CD4-positive, CD25-positive, alpha-beta regulatory T cell (primary cell): ENCODE results near the gene GRM8. TPM values are rescaled to one million over a fixed set of nuclear protein-coding genes. Genes with fewer than 3 reads are reported as not detected.

Source experiments
- ATAC-seq, 2 donors: fragments of 150-1000 bp; cut with Tn5 transposase; one replicate each; pipeline ENCODE4 v1.10.0; 2021; ENCODE audit warnings: low read depth in 2 of 2, moderate number of reproducible peaks in 2 of 2, moderate library complexity in 1 of 2
- DNase-seq, 3 donors: peaks; one replicate each; pipeline versions ENCODE4 v3.0.0 to v3.0.0-alpha.2; 2012 to 2022; ENCODE audit warnings: mixed read lengths in 1 of 3
- H3K27ac ChIP-seq: one replicate; pipeline ENCODE4 v1.7.0; 2013; ENCODE audit warnings: mild to moderate bottlenecking, low read length; ENCODE audit not compliant: insufficient read depth, poor library complexity, severe bottlenecking
- H3K27me3 ChIP-seq: one replicate; pipeline ENCODE4 v1.7.0; 2013; ENCODE audit warnings: low read length; ENCODE audit not compliant: control insufficient read depth, insufficient read depth
- H3K36me3 ChIP-seq: one replicate; pipeline ENCODE4 v1.7.0; 2013; ENCODE audit warnings: mild to moderate bottlenecking, low read length, moderate library complexity; ENCODE audit not compliant: control insufficient read depth, insufficient read depth
- H3K4me1 ChIP-seq: 2 replicates; pipeline ENCODE4 v1.7.0; 2013; ENCODE audit warnings: mild to moderate bottlenecking, low read length; ENCODE audit not compliant: insufficient read depth, control insufficient read depth, poor library complexity, severe bottlenecking
- H3K4me3 ChIP-seq: one replicate; pipeline ENCODE4 v1.7.0; 2013; ENCODE audit warnings: low read depth, mild to moderate bottlenecking, low read length, moderate library complexity
- H3K9me3 ChIP-seq, 2 experiments: 1 replicate in 1 of 2; 2 replicates in 1 of 2; pipeline ENCODE4 v1.7.0; 2013; ENCODE audit warnings: low read length in 2 of 2, mild to moderate bottlenecking in 1 of 2, moderate library complexity in 1 of 2; ENCODE audit not compliant: control insufficient read depth in 2 of 2
- H3K27ac Mint-ChIP-seq, 3 donors: one replicate each; pipeline ENCODE4 v1.8.0; 2020 to 2022; ENCODE audit warnings: mild to moderate bottlenecking in 3 of 3, mixed read lengths in 3 of 3, moderate library complexity in 2 of 3
- H3K27me3 Mint-ChIP-seq: one replicate; pipeline ENCODE4 v1.8.0; 2022; ENCODE audit warnings: mild to moderate bottlenecking, mixed read lengths
- H3K36me3 Mint-ChIP-seq: one replicate; pipeline ENCODE4 v1.8.0; 2020; ENCODE audit warnings: mixed read lengths
- H3K4me1 Mint-ChIP-seq, 4 donors: one replicate each; pipeline ENCODE4 v1.8.0; 2020 to 2022; ENCODE audit warnings: mixed read lengths in 4 of 4, mild to moderate bottlenecking in 1 of 4
- H3K4me3 Mint-ChIP-seq, 4 donors: one replicate each; pipeline ENCODE4 v1.8.0; 2020 to 2022; ENCODE audit warnings: mild to moderate bottlenecking in 4 of 4, mixed read lengths in 4 of 4, moderate library complexity in 3 of 4
- H3K9me3 Mint-ChIP-seq, 7 donors: one replicate each; pipeline ENCODE4 v1.8.0; 2020 to 2022; ENCODE audit warnings: mixed read lengths in 7 of 7, mild to moderate bottlenecking in 3 of 7, moderate library complexity in 2 of 7
- polyA plus RNA-seq, 4 donors: library from polyadenylated mRNA; unstranded; fragments of 300-500 nt; fragmentation: Illumina TruSeq; gene quantifications; one replicate each; pipeline ENCODE4 v1.2.3, GENCODE V29; 2021
- total RNA-seq: library from RNA; stranded (reverse); gene quantifications from one replicate; pipeline ENCODE4 v1.2.3, GENCODE V29; 2022

Gene GRM8
- total and polyA plus RNA-seq, 5 donors from 2014 or later = not detected

DNA sequence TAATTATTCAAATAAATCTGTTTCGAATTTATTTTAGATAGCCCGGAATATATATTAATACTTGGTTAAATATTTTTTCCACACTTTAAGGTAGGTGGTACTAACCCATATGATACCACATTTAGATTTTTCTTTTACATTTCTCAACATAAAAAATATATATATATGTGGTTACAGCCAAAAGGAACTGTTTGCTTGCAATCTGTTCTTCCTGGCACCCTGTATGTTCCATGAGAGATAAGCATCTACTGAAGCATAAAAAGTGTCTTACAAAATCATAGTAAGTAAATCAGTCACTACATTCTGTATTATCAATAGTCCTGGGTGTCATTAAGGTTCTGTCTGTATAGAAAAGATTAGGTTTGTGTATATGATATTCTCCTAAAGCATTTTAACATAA lies 726.8 kb downstream of the GRM8 start:
- peaks cover 0 to 13% (median 6%) of the 10 kb centered on the region in 7 donors for H3K9me3 Mint-ChIP-seq
- Histone ChIP-seq H3K36me3 (no peaks in the 10 kb centered on the region), H3K27ac (no peak overlapping the region), H3K4me3 (no peak overlapping the region), H3K4me1 (no peaks in the 10 kb centered on the region), H3K9me3 (no peaks in the 10 kb centered on the region), H3K27me3 (no peaks in the 10 kb centered on the region)
- H3K4me1 Mint-ChIP-seq = no peaks in the 10 kb centered on the region
- no peaks in the 10 kb centered on the region for H3K27me3 Mint-ChIP-seq
- no peak for ATAC-seq
- no peaks in the 10 kb centered on the region for H3K36me3 Mint-ChIP-seq
- no peak overlapping the region for H3K4me3 Mint-ChIP-seq
- DNase-seq = no peak
- H3K27ac Mint-ChIP-seq = no peak overlapping the region

DNA sequence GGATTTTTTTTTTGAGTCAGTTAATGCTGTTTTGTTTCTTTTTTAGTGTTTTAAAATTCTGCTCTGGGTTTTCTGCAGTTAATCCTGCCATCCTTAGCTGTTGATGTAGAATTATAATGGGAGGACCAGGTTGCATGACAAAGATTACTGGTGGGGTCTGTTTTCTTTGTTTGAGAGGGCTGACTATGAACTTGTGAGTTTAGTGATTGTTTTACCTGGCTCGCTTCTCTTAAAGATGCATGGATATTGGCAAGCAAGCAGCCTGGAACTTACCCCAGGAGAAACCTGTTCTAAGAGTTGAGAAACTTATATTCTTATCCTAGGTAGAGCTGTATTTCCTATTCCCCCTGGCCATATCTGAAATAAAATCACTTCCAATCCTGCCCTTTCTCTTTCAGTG lies 727.8 kb downstream of the GRM8 start:
- no peak overlapping the region for H3K4me3 ChIP-seq
- H3K9me3 ChIP-seq = no peaks in the 10 kb centered on the region
- DNase-seq (no peak), ATAC-seq (no peak)
- no peaks in the 10 kb centered on the region for H3K27me3 ChIP-seq
- Mint-ChIP-seq H3K4me3 (no peak overlapping the region), H3K27ac (no peak overlapping the region), H3K4me1 (no peaks in the 10 kb centered on the region), H3K27me3 (no peaks in the 10 kb centered on the region), H3K9me3 (peaks cover 0 to 13% (median 7%) of the 10 kb centered on the region in 7 donors), H3K36me3 (no peaks in the 10 kb centered on the region)
- H3K27ac ChIP-seq = no peak overlapping the region
- no peaks in the 10 kb centered on the region for H3K36me3 ChIP-seq
- H3K4me1 ChIP-seq = no peaks in the 10 kb centered on the region

DNA sequence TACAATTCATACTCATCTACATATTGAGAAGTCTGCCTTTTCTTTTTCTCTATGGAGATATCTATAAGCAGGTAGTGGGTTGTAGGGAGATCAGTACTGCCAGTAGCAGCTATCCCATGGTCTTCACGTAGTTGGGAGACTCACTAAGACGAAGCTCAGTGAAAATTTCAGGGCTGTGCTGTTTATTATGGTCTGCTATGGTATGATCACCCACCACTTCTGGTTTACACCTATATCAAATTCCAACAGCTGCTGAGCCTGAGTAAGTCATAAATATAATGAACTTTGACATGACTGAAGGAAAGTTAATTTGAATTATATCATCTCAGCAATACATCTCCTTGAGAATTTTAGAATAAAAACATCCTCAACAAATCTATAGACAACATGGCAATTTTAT lies 741.7 kb downstream of the GRM8 start:
- Mint-ChIP-seq H3K27me3 (no peaks in the 10 kb centered on the region), H3K36me3 (no peaks in the 10 kb centered on the region), H3K4me3 (no peak overlapping the region), H3K4me1 (no peaks in the 10 kb centered on the region), H3K27ac (no peak overlapping the region), H3K9me3 (peaks cover 0 to 5% (median 0%) of the 10 kb centered on the region in 7 donors)
- Histone ChIP-seq H3K36me3 (no peaks in the 10 kb centered on the region), H3K9me3 (no peaks in the 10 kb centered on the region), H3K27me3 (no peaks in the 10 kb centered on the region), H3K27ac (no peak overlapping the region), H3K4me3 (no peak overlapping the region), H3K4me1 (no peaks in the 10 kb centered on the region)
- DNase-seq (no peak), ATAC-seq (no peak)

DNA sequence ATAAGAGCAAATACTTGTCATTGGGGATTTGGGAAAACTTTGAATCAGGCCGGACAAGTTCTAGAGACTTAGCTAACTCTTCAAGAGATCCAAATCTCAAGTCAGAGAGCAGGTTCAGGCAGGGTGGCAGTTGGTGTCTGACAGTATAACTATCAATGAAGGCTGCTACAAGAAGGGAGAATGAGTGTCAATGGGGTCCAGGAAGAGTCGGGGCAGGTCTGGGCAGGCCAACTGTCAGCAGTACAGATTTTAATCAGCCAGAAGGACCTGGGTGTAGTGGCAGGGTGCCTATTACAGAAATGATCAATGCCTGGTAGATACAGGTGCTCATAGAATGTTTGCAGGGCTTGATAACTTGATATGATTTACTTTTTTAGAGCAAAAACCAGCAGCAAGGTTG lies 751.1 kb downstream of the GRM8 start:
- Mint-ChIP-seq H3K4me1 (no peaks in the 10 kb centered on the region), H3K4me3 (no peak overlapping the region), H3K9me3 (peaks cover 0 to 8% (median 1%) of the 10 kb centered on the region in 7 donors), H3K36me3 (no peaks in the 10 kb centered on the region), H3K27me3 (no peaks in the 10 kb centered on the region), H3K27ac (no peak overlapping the region)
- H3K27me3 ChIP-seq = no peaks in the 10 kb centered on the region
- ATAC-seq = no peak
- DNase-seq = no peak
- no peaks in the 10 kb centered on the region for H3K36me3 ChIP-seq
- no peaks in the 10 kb centered on the region for H3K4me1 ChIP-seq
- no peak overlapping the region for H3K27ac ChIP-seq
- H3K9me3 ChIP-seq = no peaks in the 10 kb centered on the region
- H3K4me3 ChIP-seq = no peak overlapping the region

DNA sequence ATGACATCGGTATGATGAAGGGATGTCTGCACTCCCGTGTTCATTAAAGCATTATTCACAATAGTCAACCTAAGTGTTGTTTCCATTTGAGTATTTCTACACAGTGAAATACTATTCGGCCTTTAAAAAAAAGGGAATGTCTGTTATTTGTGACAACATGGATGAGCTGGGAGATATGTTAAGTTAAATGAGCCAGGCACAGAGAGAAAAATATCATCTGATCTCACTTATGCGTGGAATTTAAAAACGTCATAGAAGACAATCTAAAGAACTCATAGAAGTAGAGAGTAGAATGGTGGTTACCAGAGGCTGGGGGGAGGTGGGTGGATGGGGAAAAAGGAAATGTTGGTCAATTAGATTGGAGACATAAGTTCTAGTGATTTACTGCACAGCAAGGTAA lies 753.3 kb downstream of the GRM8 start:
- H3K9me3 Mint-ChIP-seq = peaks cover 0 to 8% (median 3%) of the 10 kb centered on the region in 7 donors

DNA sequence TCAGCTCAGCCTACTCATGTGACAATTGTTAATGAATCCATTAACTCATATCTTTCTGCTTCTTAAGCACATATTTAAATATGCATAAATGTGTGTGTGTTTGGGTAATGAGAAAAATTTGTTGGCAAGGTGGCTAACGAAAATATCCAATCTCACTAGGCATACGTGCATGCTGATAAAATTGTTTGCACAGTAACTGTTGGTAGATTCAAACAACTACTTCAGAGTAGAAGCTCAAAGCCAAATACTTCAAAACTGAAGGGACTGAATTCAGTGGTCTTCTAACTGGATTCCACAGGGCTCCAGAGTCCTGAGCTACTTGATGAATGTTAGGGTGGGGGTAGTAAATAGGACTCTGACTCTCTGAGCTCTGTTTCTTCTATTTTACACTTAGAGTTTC lies 757.0 kb downstream of the GRM8 start:
- Mint-ChIP-seq H3K27ac (peak overlapping the region in 1 of 3 donors; percentile 50), H3K36me3 (no peaks in the 10 kb centered on the region), H3K9me3 (peaks cover 0 to 14% (median 1%) of the 10 kb centered on the region in 7 donors), H3K4me3 (no peak overlapping the region), H3K27me3 (no peaks in the 10 kb centered on the region), H3K4me1 (no peaks in the 10 kb centered on the region)
- DNase-seq = no peak
- no peak overlapping the region for H3K4me3 ChIP-seq
- H3K27me3 ChIP-seq = no peaks in the 10 kb centered on the region
- ATAC-seq = no peak
- no peaks in the 10 kb centered on the region for H3K4me1 ChIP-seq
- no peaks in the 10 kb centered on the region for H3K36me3 ChIP-seq
- no peaks in the 10 kb centered on the region for H3K9me3 ChIP-seq
- no peak overlapping the region for H3K27ac ChIP-seq

More for the DNA sequence above, 753.3 kb downstream of the GRM8 start:
- no peak overlapping the region for H3K4me3 ChIP-seq
- H3K4me1 Mint-ChIP-seq = no peaks in the 10 kb centered on the region
- H3K27me3 ChIP-seq = no peaks in the 10 kb centered on the region
- H3K4me1 ChIP-seq = no peaks in the 10 kb centered on the region
- DNase-seq (no peak), ATAC-seq (no peak)
- no peaks in the 10 kb centered on the region for H3K36me3 Mint-ChIP-seq
- H3K36me3 ChIP-seq = no peaks in the 10 kb centered on the region
- no peak overlapping the region for H3K4me3 Mint-ChIP-seq
- no peak overlapping the region for H3K27ac ChIP-seq
- H3K27ac Mint-ChIP-seq = no peak overlapping the region
- H3K27me3 Mint-ChIP-seq = no peaks in the 10 kb centered on the region
- H3K9me3 ChIP-seq = no peaks in the 10 kb centered on the region

DNA sequence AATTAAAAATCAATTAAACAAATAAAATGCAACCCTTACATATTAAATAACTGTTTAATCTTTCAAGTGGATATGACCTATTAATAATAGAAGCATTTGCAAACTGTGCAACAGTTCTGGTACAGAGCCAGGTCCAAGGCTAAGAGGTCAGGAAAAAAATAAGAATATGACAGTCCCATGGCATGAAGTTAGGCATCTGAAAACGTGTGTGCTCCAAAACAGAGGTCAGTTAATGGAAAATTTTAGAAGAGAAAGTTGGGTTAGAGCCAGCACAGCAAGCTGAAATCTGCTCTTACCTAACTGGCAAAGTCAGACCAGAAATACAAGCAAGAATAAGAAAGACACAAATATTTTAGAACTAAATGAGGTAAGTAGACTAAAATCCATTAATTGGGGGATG lies 757.7 kb downstream of the GRM8 start:
- H3K4me1 Mint-ChIP-seq = no peaks in the 10 kb centered on the region
- no peaks in the 10 kb centered on the region for H3K27me3 Mint-ChIP-seq
- no peak overlapping the region for H3K4me3 Mint-ChIP-seq
- DNase-seq (no peak), ATAC-seq (no peak)
- H3K4me1 ChIP-seq = no peaks in the 10 kb centered on the region
- H3K9me3 ChIP-seq = no peaks in the 10 kb centered on the region
- H3K4me3 ChIP-seq = no peak overlapping the region
- H3K27ac ChIP-seq = no peak overlapping the region
- H3K27me3 ChIP-seq = no peaks in the 10 kb centered on the region
- H3K27ac Mint-ChIP-seq = no peak overlapping the region
- H3K36me3 ChIP-seq = no peaks in the 10 kb centered on the region
- no peaks in the 10 kb centered on the region for H3K36me3 Mint-ChIP-seq
- H3K9me3 Mint-ChIP-seq = peaks cover 0 to 11% (median 1%) of the 10 kb centered on the region in 7 donors

DNA sequence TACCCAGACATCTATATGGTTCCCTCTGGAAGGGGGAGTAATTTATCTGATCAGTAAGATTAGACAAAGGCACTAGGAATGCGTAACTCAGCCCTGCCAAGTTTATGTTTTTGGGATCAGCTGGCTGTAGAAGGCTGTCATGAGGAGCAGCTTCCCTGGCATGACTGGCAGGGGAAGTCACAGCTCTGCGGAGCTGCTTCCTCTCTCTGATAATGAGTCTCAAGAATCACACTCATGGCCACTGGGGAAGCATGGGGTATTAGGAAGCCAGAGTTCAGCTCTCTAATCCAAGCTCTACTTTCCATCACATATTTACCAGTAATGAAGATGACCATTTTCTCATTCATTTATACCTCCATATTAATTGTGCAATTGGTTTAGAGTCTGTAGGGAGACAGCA lies 758.9 kb downstream of the GRM8 start:
- Histone ChIP-seq H3K4me3 (no peak overlapping the region), H3K4me1 (no peaks in the 10 kb centered on the region), H3K9me3 (no peaks in the 10 kb centered on the region), H3K27ac (no peak overlapping the region), H3K36me3 (no peaks in the 10 kb centered on the region), H3K27me3 (no peaks in the 10 kb centered on the region)
- H3K4me1 Mint-ChIP-seq = no peaks in the 10 kb centered on the region
- H3K27ac Mint-ChIP-seq = no peak overlapping the region
- no peak overlapping the region for H3K4me3 Mint-ChIP-seq
- H3K9me3 Mint-ChIP-seq = peaks cover 0 to 11% (median 1%) of the 10 kb centered on the region in 7 donors
- no peaks in the 10 kb centered on the region for H3K36me3 Mint-ChIP-seq
- no peak for ATAC-seq
- DNase-seq = no peak
- H3K27me3 Mint-ChIP-seq = no peaks in the 10 kb centered on the region
